Right lobe of liver (tissue), 4 donors: Measurements from ENCODE around the gene MICAL1.

ENCODE experiments used
- CTCF ChIP-seq, 4 donors: fragments of 200-600 bp in 3 of 4; fragments of 450-650 bp in 1 of 4; IDR thresholded peaks; one replicate each; pipeline versions ENCODE4 v1.5.1 to v1.8.0; 2016 to 2022; ENCODE audit warnings: antibody characterized with exemption in 4 of 4, mild to moderate bottlenecking in 2 of 4
- POLR2A ChIP-seq: fragments of 450-650 bp; IDR thresholded peaks from one replicate; pipeline ENCODE4 v1.6.1; 2017; ENCODE audit warnings: antibody characterized with exemption, mild to moderate bottlenecking
- donor health status: DM: no; HTN: no; CAD: no.
- donor health status: DM: no; HTN: no; CAD: no.
- donor health status: DM: no; HTN: yes; CAD: no.

DNA sequence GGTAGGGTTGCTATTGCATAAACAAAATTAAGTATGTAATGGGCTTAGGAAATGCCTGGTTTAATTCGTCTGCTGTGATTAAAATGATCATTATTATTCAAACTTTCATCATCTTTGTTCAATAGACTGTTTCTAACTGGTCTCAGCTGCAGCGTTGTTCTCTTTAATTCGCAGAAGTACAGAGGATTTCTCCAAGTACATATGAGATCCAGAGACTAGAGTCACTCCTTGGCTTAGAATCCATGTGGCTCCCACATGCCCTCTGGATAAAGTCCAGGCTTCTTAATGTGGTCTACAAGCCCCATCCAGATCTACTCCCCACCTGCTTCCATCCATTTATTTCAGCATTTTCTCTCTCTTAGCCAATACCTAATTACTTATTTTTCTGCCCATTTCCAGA, 28.6 kb upstream of the MICAL1 start:
- TF ChIP-seq CTCF (IDR thresholded peaks at IDR 0.05), result no peak
- TF ChIP-seq POLR2A, result no peak
